Stimulated activated CD8-positive, alpha-beta memory T cell treated with anti-CD3 and anti-CD28 coated beads, Interleukin-4, amount 100 ng/mL, for 1 hour (primary cell): ENCODE results near the gene ISL1.

Source experiments
- DNase-seq, 2 donors: peaks; one replicate each; pipeline ENCODE4 v3.0.0-alpha.2; 2020; ENCODE audit warnings: low read depth in 2 of 2, low spot score in 1 of 2

The ISL1 gene

GRCh38 chr5:51383131-51384121 is at the start of gene ISL1:
Gene ISL1, plus strand, starts transcription at chr5:51383448. Its CDS starts 224 bp downstream, at chr5:51383672.
- DNase-seq, result no peak

- DNase-seq, result no peak
These were observed 46.4 kb upstream of the ISL1 start for GRCh38 chr5:51336878-51337277.

- DNase-seq, result no peak
These were observed 38.1 kb upstream of the ISL1 start for GRCh38 chr5:51345106-51345505.

- DNase-seq, result no peak
These were observed 36.1 kb upstream of the ISL1 start for GRCh38 chr5:51347157-51347556.

- no peak for DNase-seq
These were observed 35.5 kb upstream of the ISL1 start for GRCh38 chr5:51347704-51348103.

- DNase-seq, result no peak
These were observed 12.2 kb upstream of the ISL1 start for GRCh38 chr5:51371052-51371451.

GRCh38 chr5:51373880-51374523 is 9.2 kb upstream of the ISL1 start:
- DNase-seq, result no peak

GRCh38 chr5:51375084-51375483 is 8.2 kb upstream of the ISL1 start:
- no peak for DNase-seq

- DNase-seq, result no peak
These were observed 6.7 kb upstream of the ISL1 start for GRCh38 chr5:51376509-51376908.

- DNase-seq, result no peak
These were observed 5.8 kb upstream of the ISL1 start for GRCh38 chr5:51377151-51378060.

- no peak for DNase-seq
These were observed 5.2 kb upstream of the ISL1 start for GRCh38 chr5:51378061-51378409.

- no peak for DNase-seq
These were observed 4.6 kb upstream of the ISL1 start for GRCh38 chr5:51378448-51379330.

GRCh38 chr5:51379331-51379700 is 3.9 kb upstream of the ISL1 start:
- no peak for DNase-seq

GRCh38 chr5:51380603-51381207 is 2.5 kb upstream of the ISL1 start:
- no peak for DNase-seq

GRCh38 chr5:51381761-51382474 is 1.3 kb upstream of the ISL1 start:
- no peak for DNase-seq

- DNase-seq, result no peak
These were observed 622 bp upstream of the ISL1 start for GRCh38 chr5:51382521-51383130.

GRCh38 chr5:51384281-51384840 is 1.1 kb downstream of the ISL1 start:
- no peak for DNase-seq

- no peak for DNase-seq
These were observed 2.0 kb downstream of the ISL1 start for GRCh38 chr5:51385216-51385615.
